ENCODE data around the gene SLC12A7. TPM values are rescaled to one million over a fixed set of nuclear protein-coding genes. Genes with fewer than 3 reads are reported as not detected.

The SLC12A7 gene
- total RNA-seq, 1 experiment from 2014 or later, result 30.8 TPM

DNA sequence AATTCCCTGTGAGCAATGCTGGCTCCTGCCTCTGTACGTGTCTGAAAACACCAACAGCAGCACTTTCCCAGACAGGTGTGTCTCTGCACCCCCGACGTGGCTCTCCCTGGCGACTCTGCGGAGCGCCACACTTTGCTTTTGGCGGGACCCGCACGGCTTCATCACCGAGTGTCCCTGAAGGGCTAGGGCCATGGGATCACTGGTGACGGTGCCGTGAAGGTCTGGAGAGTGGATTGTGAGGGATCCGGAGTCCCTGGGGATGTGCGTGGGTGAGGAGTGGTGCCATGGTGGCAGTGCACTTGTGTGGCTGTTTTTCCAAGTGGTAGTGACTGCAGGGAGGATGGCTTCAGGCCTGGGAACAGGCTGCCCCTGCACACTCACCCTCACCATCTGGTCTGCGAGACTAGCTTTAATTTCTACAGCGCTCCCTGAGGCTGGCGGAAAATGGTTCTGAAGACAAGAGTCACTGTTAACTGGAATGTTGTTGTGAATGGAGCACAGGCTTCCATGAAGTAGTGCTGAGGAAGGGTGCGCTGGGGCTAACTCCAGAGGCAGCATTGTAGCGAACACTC lies 100.0 kb downstream of the SLC12A7 start:
- peaks cover 3% of the 10 kb centered on the region for H3K23me2 ChIP-seq (ENCODE audit: insufficient read length, low read depth, low read length, poor library complexity, severe bottlenecking)
- no peak overlapping the region for H3T11ph ChIP-seq (ENCODE audit: low read length)
- no peak overlapping the region for H3K23ac ChIP-seq (ENCODE audit: insufficient read length, low read depth, low read length)
- no peak overlapping the region for H2BK12ac ChIP-seq (ENCODE audit: insufficient read length, low read depth, low read length)
- Mint-ChIP-seq H3K27ac (no peak overlapping the region; a peak in 1 of 7 replicates), H3K27me3 (ENCODE audit: low read depth) (peaks cover 38% of the 10 kb centered on the region), H3K9me3 (no peaks in the 10 kb centered on the region; a peak in 1 of 5 replicates), H3K4me1 (peaks cover 27 to 30% of the 10 kb centered on the region in 2 experiments), H3K36me3 (ENCODE audit: insufficient read depth in 1 of 3, low read depth in 3 of 3) (no peaks in the 10 kb centered on the region), H3K4me3 (no peak overlapping the region)
- TF ChIP-seq, protein P1, sequence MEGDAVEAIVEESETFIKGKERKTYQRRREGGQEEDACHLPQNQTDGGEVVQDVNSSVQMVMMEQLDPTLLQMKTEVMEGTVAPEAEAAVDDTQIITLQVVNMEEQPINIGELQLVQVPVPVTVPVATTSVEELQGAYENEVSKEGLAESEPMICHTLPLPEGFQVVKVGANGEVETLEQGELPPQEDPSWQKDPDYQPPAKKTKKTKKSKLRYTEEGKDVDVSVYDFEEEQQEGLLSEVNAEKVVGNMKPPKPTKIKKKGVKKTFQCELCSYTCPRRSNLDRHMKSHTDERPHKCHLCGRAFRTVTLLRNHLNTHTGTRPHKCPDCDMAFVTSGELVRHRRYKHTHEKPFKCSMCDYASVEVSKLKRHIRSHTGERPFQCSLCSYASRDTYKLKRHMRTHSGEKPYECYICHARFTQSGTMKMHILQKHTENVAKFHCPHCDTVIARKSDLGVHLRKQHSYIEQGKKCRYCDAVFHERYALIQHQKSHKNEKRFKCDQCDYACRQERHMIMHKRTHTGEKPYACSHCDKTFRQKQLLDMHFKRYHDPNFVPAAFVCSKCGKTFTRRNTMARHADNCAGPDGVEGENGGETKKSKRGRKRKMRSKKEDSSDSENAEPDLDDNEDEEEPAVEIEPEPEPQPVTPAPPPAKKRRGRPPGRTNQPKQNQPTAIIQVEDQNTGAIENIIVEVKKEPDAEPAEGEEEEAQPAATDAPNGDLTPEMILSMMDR (conservative IDR thresholded peaks at IDR 0.05), result no peak
- no peak overlapping the region for H2AFZ ChIP-seq (ENCODE audit: low read length)
- no peak overlapping the region for H3K9ac ChIP-seq (ENCODE audit: extremely low read depth, insufficient read length, low read length)
- no peak overlapping the region for H3K14ac ChIP-seq (ENCODE audit: insufficient read depth, low read length)
- H4K5ac ChIP-seq (ENCODE audit: insufficient read length, low read depth, low read length), result no peak overlapping the region
- H3K9me3 ChIP-seq (ENCODE audit: control insufficient read depth, low read depth, low read length), result no peaks in the 10 kb centered on the region
- H3K4ac ChIP-seq (ENCODE audit: low read depth, low read length), result no peak overlapping the region
- no peak overlapping the region for H4K8ac ChIP-seq (replicated peaks; ENCODE audit: insufficient read length, low read depth, low read length)
- H2BK20ac ChIP-seq (ENCODE audit: low read depth, low read length, poor library complexity, severe bottlenecking), result no peak overlapping the region
- no peak overlapping the region for H3K56ac ChIP-seq (ENCODE audit: insufficient read length, low read depth, low read length)
- H3K79me2 ChIP-seq (ENCODE audit: insufficient read depth, low read length), result no peaks in the 10 kb centered on the region
- peaks cover 6% of the 10 kb centered on the region; the same call in 1 of the 2 replicates for H3K27me3 ChIP-seq (ENCODE audit: insufficient read depth, low read length)
- no peak overlapping the region for H4K91ac ChIP-seq (ENCODE audit: insufficient read length, low read depth, low read length)
- no peaks in the 10 kb centered on the region for H3K4me1 ChIP-seq (ENCODE audit: insufficient read depth, low read length)
- no peak overlapping the region for H3K27ac ChIP-seq (ENCODE audit: insufficient read length, low read depth, low read length)
- H4K20me1 ChIP-seq (ENCODE audit: control insufficient read depth, insufficient read depth, insufficient read length), result no peaks in the 10 kb centered on the region
- H2AK5ac ChIP-seq (ENCODE audit: insufficient read length, low read length), result no peak overlapping the region
- H3K18ac ChIP-seq (ENCODE audit: insufficient read length, low read depth, low read length), result no peak overlapping the region
- no peaks in the 10 kb centered on the region for H3K79me1 ChIP-seq (ENCODE audit: insufficient read depth, low read depth, low read length, poor library complexity, severe bottlenecking)
- WGBS (ENCODE audit: extremely low coverage, insufficient read length, low lambda C conversion rate), result no CpG with 5 or more reads among the region's 19 CpGs
- H2BK5ac ChIP-seq (ENCODE audit: insufficient read length, low read length), result no peak overlapping the region
- no peak overlapping the region for H2BK120ac ChIP-seq (ENCODE audit: low read depth, low read length, poor library complexity, severe bottlenecking)
- no peak overlapping the region for H3K4me2 ChIP-seq (ENCODE audit: insufficient read depth, insufficient read length, low read length)
- no peak for DNase-seq
- H2BK15ac ChIP-seq (ENCODE audit: low read depth, low read length), result no peak overlapping the region

All from H9 (cell line).